GM19438 (cell line): ENCODE measurements around the gene CPNE6.
"Not testable (repeated sequence)": the region's sequence is repeated elsewhere in the genome, so short reads cannot be mapped to it uniquely, and the experiment has no call there.

Experiments used
- ATAC-seq: cut with Tn5 transposase; IDR thresholded peaks from one replicate; pipeline ENCODE4 v1.9.1; 2021; ENCODE audit warnings: low read depth; ENCODE audit not compliant: unreplicated experiment

CPNE6 gene

DNA sequence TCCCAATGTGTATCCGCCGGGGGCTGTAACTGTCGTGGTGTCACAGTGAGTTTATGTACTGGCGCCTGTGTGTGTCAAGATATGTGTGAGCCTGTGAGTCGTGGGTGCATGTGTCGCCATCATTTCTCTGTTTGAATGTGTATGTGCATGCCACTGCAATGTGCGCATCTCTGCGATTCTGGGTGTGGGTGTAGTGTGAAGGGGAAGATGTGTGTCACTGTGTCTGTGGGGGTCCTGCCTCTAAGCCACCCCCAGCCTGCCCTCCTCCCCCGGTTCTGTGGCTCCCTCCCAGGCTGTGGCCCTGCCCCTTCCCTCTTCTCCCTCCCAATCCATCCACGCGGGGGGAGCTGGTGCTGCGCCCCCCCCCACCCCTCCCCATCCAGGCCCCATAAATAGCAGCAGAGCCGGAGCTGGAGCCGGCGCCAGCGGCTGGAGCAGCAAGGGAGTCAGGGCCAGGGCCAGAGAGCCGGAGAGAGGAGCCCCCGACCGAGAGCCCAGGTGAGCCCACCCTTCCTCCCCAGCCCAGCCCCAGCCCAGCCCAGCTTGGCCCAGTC, at the start of gene CPNE6:
Gene CPNE6, plus strand, starts transcription at position 419 of the 554 bp plus-strand sequence. CDS start 1,375 bp downstream, outside the sequence.
- no peak for ATAC-seq

DNA sequence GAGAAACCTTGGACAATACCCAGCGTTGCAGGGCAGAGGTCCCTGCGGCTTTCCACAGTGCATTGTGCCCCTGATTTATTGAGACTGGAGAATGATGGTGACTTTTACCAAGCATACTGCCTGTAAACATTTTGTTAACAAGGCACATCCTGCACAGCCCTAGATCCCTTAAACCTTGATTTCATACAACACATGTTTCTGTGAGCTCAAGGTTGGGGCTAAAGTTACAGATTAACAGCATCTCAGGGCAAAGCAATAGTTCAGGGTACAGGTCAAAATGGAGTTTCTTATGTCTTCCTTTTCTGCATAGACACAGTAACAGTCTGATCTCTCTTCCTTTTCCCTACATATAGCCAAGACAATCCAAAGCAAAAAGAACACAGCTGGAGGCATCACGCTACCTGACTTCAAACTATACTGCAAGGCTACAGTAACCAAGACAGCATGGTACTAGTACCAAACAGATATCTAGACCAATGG, 46.4 kb upstream of the CPNE6 start:
- ATAC-seq = not testable (repeated sequence)

- not testable (repeated sequence) for ATAC-seq
These were observed 41.7 kb upstream of the CPNE6 start for GRCh38 chr14:24029687-24030086.

GRCh38 chr14:24031331-24031730, 40.0 kb upstream of the CPNE6 start:
- not testable (repeated sequence) for ATAC-seq

- no peak for ATAC-seq
These were observed 38.5 kb upstream of the CPNE6 start for GRCh38 chr14:24032727-24033418.

DNA sequence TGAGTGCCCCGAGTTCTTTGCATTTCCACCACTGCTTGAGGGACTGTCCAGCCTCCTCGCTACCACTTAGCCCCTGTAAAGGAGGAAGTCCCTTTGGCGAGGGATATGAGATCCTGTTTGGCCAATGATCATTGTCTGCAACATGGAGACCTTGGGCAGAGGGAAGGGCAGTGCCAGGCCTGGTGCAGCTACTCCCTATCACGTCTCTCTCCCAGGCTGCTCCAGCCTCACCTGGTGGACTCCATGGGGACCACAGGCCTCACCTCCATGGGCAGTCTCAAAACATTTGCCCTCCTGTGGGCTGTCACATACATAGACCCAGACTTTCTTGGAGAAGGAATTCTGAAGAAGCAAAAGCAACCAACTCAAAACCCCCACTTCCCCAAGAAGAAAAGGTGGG, 35.6 kb upstream of the CPNE6 start:
- peak; percentile 14 for ATAC-seq

DNA sequence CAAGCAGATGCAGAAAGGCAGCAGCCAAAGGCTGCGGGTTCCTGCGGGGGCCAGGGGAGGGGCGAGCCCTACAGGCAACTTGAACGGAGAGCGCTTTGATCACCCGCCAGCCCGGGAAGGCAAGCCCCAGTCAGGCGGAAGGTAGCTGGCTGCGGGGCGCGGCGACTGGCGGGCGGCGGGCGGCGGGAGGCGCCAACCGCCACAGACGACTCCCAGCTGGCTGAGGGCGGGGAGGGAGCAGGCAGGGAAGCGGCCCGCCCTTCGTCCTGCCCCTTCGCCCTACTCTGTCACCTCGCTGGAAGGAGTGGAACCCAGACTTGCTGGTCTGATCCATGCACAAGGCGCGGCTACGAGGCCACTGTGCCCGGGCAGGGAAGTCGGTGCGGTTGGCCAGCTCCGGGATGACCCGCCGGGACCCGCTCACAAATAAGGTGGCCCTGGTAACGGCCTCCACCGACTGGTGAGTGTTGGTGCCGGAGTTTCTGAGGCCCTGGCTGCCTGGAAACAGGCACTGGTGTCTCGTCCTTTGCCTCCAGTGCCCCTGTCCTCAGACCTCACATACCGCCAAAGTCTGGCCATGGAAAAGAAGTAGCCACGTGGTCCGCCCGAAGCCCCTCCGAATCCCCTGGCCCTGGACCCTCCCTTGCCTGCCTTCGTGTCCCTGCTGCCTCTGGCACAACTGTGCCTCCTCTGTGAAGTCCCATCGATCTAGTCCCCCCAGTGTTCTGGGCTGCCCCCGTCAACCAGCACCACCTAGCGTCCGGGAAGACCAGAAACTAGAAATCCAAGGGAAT, 35.0 kb upstream of the CPNE6 start:
- ATAC-seq = peak; percentile 72

GRCh38 chr14:24036963-24037657, 34.3 kb upstream of the CPNE6 start:
- peak; percentile 14 for ATAC-seq

GRCh38 chr14:24037658-24038037, 33.7 kb upstream of the CPNE6 start:
- ATAC-seq = no peak

GRCh38 chr14:24038686-24039085, 32.7 kb upstream of the CPNE6 start:
- ATAC-seq = no peak

DNA sequence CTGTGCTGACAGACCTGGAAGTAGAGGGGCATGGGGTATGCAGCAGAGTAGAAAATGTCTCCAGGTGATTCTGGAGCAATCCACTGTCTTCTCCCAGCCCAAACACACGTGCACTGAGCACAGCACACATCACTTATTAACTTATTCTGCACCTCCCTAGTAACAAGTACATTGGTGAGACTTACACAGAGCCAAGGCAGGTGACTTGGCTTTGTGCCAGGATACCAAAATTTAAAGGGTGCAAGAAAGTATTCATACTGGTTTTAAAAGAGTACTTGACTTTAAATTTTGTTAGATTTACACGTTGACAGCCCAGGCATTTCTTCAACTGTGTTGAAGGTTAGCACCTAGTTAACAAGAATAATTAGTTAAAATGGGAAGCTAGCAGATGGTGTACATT, 30.7 kb upstream of the CPNE6 start:
- no peak for ATAC-seq

GRCh38 chr14:24042746-24043145, 28.6 kb upstream of the CPNE6 start:
- no peak for ATAC-seq

GRCh38 chr14:24049002-24049401, 22.4 kb upstream of the CPNE6 start:
- ATAC-seq = not testable (repeated sequence)

GRCh38 chr14:24050753-24051152, 20.6 kb upstream of the CPNE6 start:
- not testable (repeated sequence) for ATAC-seq

GRCh38 chr14:24051176-24051788, 20.1 kb upstream of the CPNE6 start:
- no peak for ATAC-seq

DNA sequence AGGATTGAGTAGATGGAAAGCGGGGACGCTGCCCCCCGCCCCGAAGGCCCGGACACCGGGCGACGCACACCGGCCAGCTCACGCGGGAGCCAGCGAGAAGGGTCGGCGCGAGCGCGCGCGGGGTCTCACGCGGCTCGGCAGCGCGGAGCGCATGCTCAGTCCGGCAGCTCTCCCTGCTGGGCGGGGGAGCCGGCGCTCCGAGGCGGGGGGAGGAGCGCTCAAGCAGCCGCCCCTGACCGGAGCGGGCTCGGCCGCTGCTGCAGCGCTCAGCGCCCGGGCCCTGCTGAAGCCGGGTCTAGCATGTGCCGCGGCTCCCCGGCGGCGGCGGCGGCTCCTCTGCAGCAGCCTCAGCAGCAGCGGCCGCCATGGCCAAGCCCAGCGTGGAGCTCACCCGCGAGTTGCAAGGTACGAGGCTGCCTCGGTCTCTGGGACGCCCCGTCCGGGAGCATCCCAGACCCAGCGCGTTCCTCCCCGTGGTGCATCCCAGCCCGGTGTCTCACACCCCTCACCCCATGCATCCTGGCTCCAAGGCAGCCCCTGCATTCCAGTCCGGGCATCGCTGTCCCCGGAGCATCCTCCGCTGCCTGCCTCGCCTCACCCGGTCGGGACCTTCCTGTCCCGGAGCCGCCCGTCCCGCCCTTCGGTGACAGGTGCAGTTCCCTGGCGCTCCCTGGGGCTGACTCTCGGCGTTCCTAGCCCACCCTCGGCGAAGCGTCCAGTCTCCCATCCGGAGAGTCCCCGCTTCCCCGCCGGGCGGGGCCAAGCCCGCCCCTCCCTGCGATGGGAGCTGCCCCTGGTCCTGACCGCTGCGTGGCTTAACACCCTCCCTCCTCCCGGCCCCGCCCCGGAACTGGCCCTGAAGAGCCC, 19.3 kb upstream of the CPNE6 start, which contains the start of gene CARMIL3:
Gene CARMIL3, plus strand, starts transcription at position 221 of the 867 bp plus-strand sequence. Its CDS starts 145 bp downstream, at position 366.
- ATAC-seq = peak; percentile 56

DNA sequence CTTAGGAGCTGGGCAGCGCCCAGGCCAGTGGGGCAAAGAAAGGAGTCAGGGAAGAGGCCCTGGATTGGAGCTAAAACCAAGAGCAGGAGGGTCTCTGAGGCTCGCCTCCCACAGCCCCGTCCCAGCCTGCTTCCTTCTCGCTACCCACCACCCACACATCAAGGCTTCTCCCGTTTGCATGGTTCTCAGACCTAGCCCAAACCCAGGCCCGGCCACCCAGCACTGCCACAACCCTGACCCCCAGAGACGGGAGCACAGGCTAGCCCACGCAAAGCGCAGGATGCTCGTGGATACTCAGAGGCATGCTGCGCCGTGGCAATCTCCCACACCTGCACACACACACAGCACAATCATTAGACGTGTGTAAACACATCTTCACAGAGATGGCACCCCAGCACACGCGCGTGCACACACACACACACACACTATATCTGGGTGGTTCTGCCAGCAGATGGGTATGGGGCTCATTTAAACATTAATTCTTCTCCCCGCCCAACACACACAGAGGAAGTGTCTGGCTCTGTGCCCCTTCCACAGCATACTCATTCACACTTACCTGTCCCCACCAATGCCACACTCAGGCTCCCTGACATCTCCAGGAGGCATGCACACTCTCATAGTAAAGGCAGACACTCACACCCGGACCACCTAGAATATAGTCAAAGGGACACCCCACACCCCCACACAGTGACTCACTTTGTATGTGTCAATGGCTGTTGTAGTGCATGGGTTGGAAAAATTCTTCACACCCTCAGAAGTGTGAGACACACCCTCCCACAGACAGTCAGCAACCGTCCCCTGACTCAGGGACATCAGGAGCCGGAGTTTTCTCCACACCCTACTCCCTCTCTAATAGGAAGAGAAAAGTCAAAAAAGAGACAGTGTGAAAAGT, 18.5 kb upstream of the CPNE6 start:
- no peak for ATAC-seq

DNA sequence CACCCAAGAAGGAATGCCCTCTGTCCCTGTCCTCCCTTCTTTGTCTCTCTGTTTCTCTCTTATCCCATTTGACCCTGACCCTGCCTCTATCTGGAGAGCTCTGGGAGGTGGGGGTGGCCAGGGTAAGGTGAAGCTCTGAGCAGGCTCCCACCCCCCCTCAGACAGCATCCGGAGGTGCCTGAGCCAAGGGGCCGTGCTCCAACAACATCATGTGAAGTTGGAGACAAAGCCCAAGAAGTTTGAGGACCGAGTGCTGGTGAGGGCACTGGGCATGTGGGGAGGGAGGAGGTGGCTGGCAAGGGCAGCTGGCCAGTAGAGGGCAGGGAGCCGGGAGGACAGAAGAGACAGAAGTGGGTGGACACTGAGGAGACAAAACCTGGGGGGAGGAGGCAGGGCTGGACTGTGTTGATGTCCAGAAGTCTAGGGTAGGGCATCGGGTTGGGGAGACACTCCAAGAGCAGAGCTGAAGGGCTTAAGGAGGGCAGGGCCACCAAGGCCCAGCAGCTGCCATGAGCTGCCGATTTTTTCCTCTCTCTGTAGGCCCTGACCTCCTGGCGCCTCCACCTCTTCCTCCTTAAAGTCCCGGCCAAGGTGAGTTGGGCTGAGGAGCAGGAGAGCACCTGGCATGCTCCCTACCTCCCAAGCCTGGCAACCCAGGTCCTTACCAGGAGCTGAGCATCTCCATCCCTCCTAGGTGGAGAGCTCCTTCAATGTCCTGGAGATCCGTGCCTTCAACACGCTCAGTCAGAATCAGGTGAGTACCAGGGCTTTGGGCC, 17.6 kb upstream of the CPNE6 start:
- no peak for ATAC-seq
